Panc1 (cell line): ENCODE measurements around the gene PROM2. TPM values are rescaled to one million over a fixed set of nuclear protein-coding genes. Genes with fewer than 3 reads are reported as not detected.
A peak's percentile ranks its signal among the peaks of the same experiment; 100 is the strongest.

ENCODE experiments used
- ATAC-seq: fragments of 200-7000 bp; cut with Tn5 transposase; 2 replicates; pipeline ENCODE4 v1.9.1; 2020; ENCODE audit warnings: mild to moderate bottlenecking, moderate library complexity
- BruUV-seq: library from RNA; stranded (reverse); fragments of 400-500 nt; replicated peaks from 2 replicates; lab custom pipeline; 2021; lab: Mats Ljungman, UMichigan
- CTCF ChIA-PET: fragments of 300-600 bp; sonication (Branson Sonifier 250); formaldehyde crosslinking; loops from one replicate; lab custom pipeline; 2022; ENCODE audit warnings: antibody characterized with exemption; lab: Charles Lee
- POLR2A ChIA-PET: fragments of 300-600 bp; sonication (Branson Sonifier 250); formaldehyde crosslinking; loops from one replicate; lab custom pipeline; 2022; ENCODE audit warnings: antibody characterized with exemption; lab: Charles Lee
- DNase-seq: peaks from one replicate; pipeline ENCODE4 v3.0.0-alpha.2; 2010; ENCODE audit warnings: low read depth, low spot score
- H3K27ac ChIP-seq: 2 replicates; pipeline ENCODE4 v1.5.1; 2011; ENCODE audit warnings: mild to moderate bottlenecking, low read length, inconsistent platforms
- H3K27me3 ChIP-seq: fragments of 200-500 bp; sonication (Bioruptor generic); 2 replicates; pipeline ENCODE4 v1.6.0; 2014; ENCODE audit warnings: low read length, inconsistent platforms; ENCODE audit not compliant: control insufficient read depth, insufficient read depth
- H3K36me3 ChIP-seq: fragments of 200-500 bp; sonication (Bioruptor generic); 2 replicates; pipeline ENCODE4 v1.5.1; 2014; ENCODE audit warnings: inconsistent platforms, mild to moderate bottlenecking, low read length, moderate library complexity; ENCODE audit not compliant: control insufficient read depth, insufficient read depth
- H3K4me1 ChIP-seq: 2 replicates; pipeline ENCODE4 v1.5.1; 2011; ENCODE audit warnings: inconsistent platforms, mild to moderate bottlenecking, low read length, moderate library complexity; ENCODE audit not compliant: control insufficient read depth, insufficient read depth
- H3K4me3 ChIP-seq, 2 experiments: 2 replicates each; pipeline ENCODE4 v1.5.1; 2011 to 2012; ENCODE audit warnings: low read depth in 2 of 2, low read length in 2 of 2, mild to moderate bottlenecking in 2 of 2, inconsistent platforms in 1 of 2, moderate library complexity in 1 of 2
- H3K9me3 ChIP-seq: fragments of 200-500 bp; sonication (Bioruptor generic); 2 replicates; pipeline ENCODE4 v1.5.1; 2014; ENCODE audit warnings: low read depth, mild to moderate bottlenecking, inconsistent platforms, low read length, moderate library complexity; ENCODE audit not compliant: control insufficient read depth, insufficient read depth
- CTCF ChIP-seq: fragments of 450-650 bp; IDR thresholded peaks from 2 replicates; pipeline ENCODE4 v1.5.1; 2017; ENCODE audit warnings: mild to moderate bottlenecking
- POLR2AphosphoS5 ChIP-seq: IDR thresholded peaks from 2 replicates; pipeline ENCODE4 v1.6.1; 2012; ENCODE audit warnings: mild to moderate bottlenecking, low read depth, low read length, moderate library complexity
- SIN3A ChIP-seq: IDR thresholded peaks from 2 replicates; pipeline ENCODE4 v1.6.1; 2012; ENCODE audit warnings: low read depth, mild to moderate bottlenecking, low read length, moderate library complexity, borderline replicate concordance; ENCODE audit not compliant: insufficient read depth
- TCF7L2 ChIP-seq: IDR thresholded peaks from 2 replicates; pipeline ENCODE4 v1.6.1; 2011; ENCODE audit warnings: mild to moderate bottlenecking, low read depth, low read length, inconsistent platforms
- in situ Hi-C: cut with HindIII; loops from 2 replicates; pipeline ENCODE4 v1.10.0; 2016; ENCODE audit warnings: low sequenced_read_pairs, low pct_unique_long_range_greater_than_20kb
- intact Hi-C: fragments of 100-400 bp; cut with micrococcal nuclease; formaldehyde crosslinking; loops from one replicate; pipeline ENCODE4 v1.10.0; 2022; ENCODE audit not compliant: unreplicated experiment
- total RNA-seq: library from RNA; stranded (reverse); gene quantifications from one replicate; pipeline ENCODE4 v1.2.1, GENCODE V29; 2021; ENCODE audit not compliant: unreplicated experiment
- TF ChIP-seq, protein P1 (sequence below), 2 experiments: IDR thresholded peaks; 2 replicates each; pipeline ENCODE4 v1.6.1; 2011 to 2012; ENCODE audit warnings: low read depth in 2 of 2, control low read depth in 1 of 2, low read length in 1 of 2, mild to moderate bottlenecking in 1 of 2, moderate library complexity in 1 of 2; ENCODE audit not compliant: insufficient read depth in 1 of 2

PROM2 gene
- total RNA-seq, 1 experiment from 2014 or later = 1.4 TPM

DNA sequence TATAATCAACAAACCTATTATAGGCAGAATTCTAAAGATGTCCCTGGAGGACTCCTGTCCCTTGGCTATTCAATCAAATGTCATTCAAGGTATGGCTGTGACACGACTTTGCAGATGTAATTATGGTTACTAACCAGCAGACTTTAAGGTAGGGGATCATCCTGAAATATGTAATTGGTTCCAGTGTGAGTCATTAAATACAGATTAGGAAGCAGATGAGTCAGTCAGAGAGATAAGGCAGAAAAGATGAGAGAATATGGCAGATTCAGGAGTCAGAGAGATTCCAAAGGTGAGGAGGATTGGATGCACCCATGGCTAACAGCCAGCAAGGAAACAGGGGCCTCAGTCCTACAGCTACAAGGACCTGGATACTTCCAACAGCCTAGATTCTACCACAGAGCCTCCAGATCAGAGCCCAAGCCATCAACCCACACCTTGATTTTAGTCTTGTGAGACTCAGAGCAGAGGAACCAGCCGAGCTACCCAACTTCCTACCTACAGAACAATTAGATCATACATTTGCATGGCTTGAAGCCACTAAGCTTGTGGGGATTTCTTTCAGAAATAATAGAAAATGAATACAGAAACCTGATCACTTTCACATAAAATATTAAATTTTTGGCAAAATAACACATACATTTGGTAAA lies 11.2 kb upstream of the PROM2 start:
- POLR2A ChIA-PET = no interaction called here
- TF ChIP-seq, protein P1, sequence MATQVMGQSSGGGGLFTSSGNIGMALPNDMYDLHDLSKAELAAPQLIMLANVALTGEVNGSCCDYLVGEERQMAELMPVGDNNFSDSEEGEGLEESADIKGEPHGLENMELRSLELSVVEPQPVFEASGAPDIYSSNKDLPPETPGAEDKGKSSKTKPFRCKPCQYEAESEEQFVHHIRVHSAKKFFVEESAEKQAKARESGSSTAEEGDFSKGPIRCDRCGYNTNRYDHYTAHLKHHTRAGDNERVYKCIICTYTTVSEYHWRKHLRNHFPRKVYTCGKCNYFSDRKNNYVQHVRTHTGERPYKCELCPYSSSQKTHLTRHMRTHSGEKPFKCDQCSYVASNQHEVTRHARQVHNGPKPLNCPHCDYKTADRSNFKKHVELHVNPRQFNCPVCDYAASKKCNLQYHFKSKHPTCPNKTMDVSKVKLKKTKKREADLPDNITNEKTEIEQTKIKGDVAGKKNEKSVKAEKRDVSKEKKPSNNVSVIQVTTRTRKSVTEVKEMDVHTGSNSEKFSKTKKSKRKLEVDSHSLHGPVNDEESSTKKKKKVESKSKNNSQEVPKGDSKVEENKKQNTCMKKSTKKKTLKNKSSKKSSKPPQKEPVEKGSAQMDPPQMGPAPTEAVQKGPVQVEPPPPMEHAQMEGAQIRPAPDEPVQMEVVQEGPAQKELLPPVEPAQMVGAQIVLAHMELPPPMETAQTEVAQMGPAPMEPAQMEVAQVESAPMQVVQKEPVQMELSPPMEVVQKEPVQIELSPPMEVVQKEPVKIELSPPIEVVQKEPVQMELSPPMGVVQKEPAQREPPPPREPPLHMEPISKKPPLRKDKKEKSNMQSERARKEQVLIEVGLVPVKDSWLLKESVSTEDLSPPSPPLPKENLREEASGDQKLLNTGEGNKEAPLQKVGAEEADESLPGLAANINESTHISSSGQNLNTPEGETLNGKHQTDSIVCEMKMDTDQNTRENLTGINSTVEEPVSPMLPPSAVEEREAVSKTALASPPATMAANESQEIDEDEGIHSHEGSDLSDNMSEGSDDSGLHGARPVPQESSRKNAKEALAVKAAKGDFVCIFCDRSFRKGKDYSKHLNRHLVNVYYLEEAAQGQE (IDR thresholded peaks at IDR 0.05; ENCODE audit: insufficient read depth in 1 of 2, low read depth in 2 of 2, low read length in 1 of 2) = no peak
- TF ChIP-seq CTCF (no peak), POLR2AphosphoS5 (no peak), TCF7L2 (no peak), SIN3A (no peak)
- no peak for DNase-seq
- CTCF ChIA-PET = interaction anchor here (0.5 to 0.6 kb wide), 2 partner anchors 33 to 223 kb away, joined by 6 to 10 read pairs; no protein-coding TSS in a partner anchor
- in situ Hi-C loops (no loop called here), intact Hi-C loops (no loop called here)
- no peak overlapping the region for H3K27ac ChIP-seq
- H3K4me1 ChIP-seq = no peaks in the 10 kb centered on the region
- ATAC-seq = no peak
- no peaks in the 10 kb centered on the region for H3K27me3 ChIP-seq
- H3K9me3 ChIP-seq = no peaks in the 10 kb centered on the region
- BruUV-seq = no TSS peak
- no peaks in the 10 kb centered on the region for H3K36me3 ChIP-seq
- H3K4me3 ChIP-seq = no peak overlapping the region

DNA sequence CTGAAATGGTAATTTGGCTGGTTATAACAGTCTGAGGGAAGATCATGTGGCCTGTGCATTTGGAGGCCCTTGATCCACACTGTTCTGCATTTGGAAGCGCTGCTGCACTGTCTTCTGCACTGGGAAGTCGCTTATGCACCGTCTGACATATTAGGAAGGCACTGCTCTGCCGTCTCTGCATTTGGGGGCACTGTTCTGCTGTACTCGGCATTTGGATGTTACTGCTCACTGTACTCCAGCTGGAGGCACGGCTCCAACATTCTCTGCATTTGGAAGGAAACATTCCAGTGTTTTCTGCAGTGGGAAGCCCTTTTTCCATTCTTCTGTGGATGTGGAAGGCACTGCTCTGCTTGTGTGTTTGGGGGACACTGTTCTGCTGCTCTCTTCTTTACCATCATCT lies 9.6 kb upstream of the PROM2 start:
- in situ Hi-C loops = no loop called here

More for the DNA sequence above, 9.6 kb upstream of the PROM2 start:
- H3K27ac ChIP-seq = no peak overlapping the region
- TF ChIP-seq TCF7L2 = no peak
- TF ChIP-seq, protein P1 (IDR thresholded peaks at IDR 0.05; ENCODE audit: insufficient read depth in 1 of 2, low read depth in 2 of 2, low read length in 1 of 2) = no peak
- no peak for TF ChIP-seq SIN3A
- TF ChIP-seq POLR2AphosphoS5 = no peak
- TF ChIP-seq CTCF = no peak
- intact Hi-C loops = no loop called here
- CTCF ChIA-PET = no interaction called here
- POLR2A ChIA-PET = no interaction called here
- no peaks in the 10 kb centered on the region for H3K27me3 ChIP-seq
- ATAC-seq (0 out of 2 replicates have a peak, but pooled peaks have one; percentile 51), DNase-seq (no peak)
- no TSS peak for BruUV-seq
- no peaks in the 10 kb centered on the region for H3K4me1 ChIP-seq
- H3K36me3 ChIP-seq = no peaks in the 10 kb centered on the region
- H3K4me3 ChIP-seq = no peak overlapping the region
- H3K9me3 ChIP-seq = no peaks in the 10 kb centered on the region
